K562 (cell line): ENCODE measurements around the gene SVBP. TPM values are rescaled to one million over a fixed set of nuclear protein-coding genes. Genes with fewer than 3 reads are reported as not detected.

ENCODE experiments used
- ATF6 ChIP-seq: sonication (generic); formaldehyde crosslinking; IDR thresholded peaks from 2 replicates; pipeline ENCODE4 v1.4.0; 2020; ENCODE audit warnings: mild to moderate bottlenecking, missing genetic modification reagents
- CAMTA2 ChIP-seq: fragments of 250-450 bp; sonication (Bioruptor Pico); conservative IDR thresholded peaks from 2 replicates; pipeline ENCODE4 v1.5.1; 2022
- E2F5 ChIP-seq: sonication (generic); formaldehyde crosslinking; IDR thresholded peaks from 2 replicates; pipeline ENCODE4 v1.8.0; 2022; ENCODE audit warnings: mild to moderate bottlenecking, missing genetic modification reagents
- FOS ChIP-seq: IDR thresholded peaks from 3 replicates; pipeline ENCODE4 v1.6.1; 2011; ENCODE audit not compliant: insufficient read length; ENCODE audit errors: extremely low read depth
- GTF2F1 ChIP-seq: IDR thresholded peaks from 2 replicates; pipeline ENCODE4 v1.6.1; 2011; ENCODE audit warnings: low read depth, low read length, improper control_type of control experiment
- HIVEP1 ChIP-seq: fragments of 250-450 bp; sonication (Bioruptor Pico); IDR thresholded peaks from 2 replicates; pipeline ENCODE4 v1.4.0; 2020; ENCODE audit warnings: mild to moderate bottlenecking
- HNRNPLL ChIP-seq: fragments of 200-400 bp; formaldehyde crosslinking; IDR thresholded peaks from 2 replicates; pipeline ENCODE4 v1.6.1; 2017; ENCODE audit warnings: low read length, low read depth, mild to moderate bottlenecking; ENCODE audit not compliant: poor library complexity, severe bottlenecking
- KAT7 ChIP-seq: sonication (generic); formaldehyde crosslinking; IDR thresholded peaks from 2 replicates; pipeline ENCODE4 v1.8.0; 2022; ENCODE audit warnings: missing genetic modification reagents, mild to moderate bottlenecking, borderline replicate concordance
- KHSRP ChIP-seq: fragments of 450-650 bp; IDR thresholded peaks from 2 replicates; pipeline ENCODE4 v1.6.1; 2017
- MTA2 ChIP-seq: fragments of 450-650 bp; IDR thresholded peaks from 2 replicates; pipeline ENCODE4 v1.6.1; 2016; ENCODE audit warnings: low read depth
- NFE2 ChIP-seq: IDR thresholded peaks from 2 replicates; pipeline ENCODE4 v1.6.1; 2014; ENCODE audit warnings: antibody characterized with exemption, low read depth
- PHF8 ChIP-seq: fragments of 200-600 bp; sonication (generic); IDR thresholded peaks from 2 replicates; pipeline ENCODE4 v1.6.1; 2012; ENCODE audit warnings: mixed run types, mild to moderate bottlenecking, inconsistent platforms, low read length, moderate library complexity, borderline replicate concordance
- POLR3A ChIP-seq: IDR thresholded peaks from 2 replicates; pipeline ENCODE4 v1.6.1; 2011; ENCODE audit warnings: borderline replicate concordance, mild to moderate bottlenecking, moderate library complexity; ENCODE audit not compliant: insufficient read length, insufficient read depth; ENCODE audit errors: extremely low read depth
- RB1 ChIP-seq: fragments of 450-650 bp; IDR thresholded peaks from 2 replicates; pipeline ENCODE4 v1.6.1; 2017; ENCODE audit warnings: low read depth, mild to moderate bottlenecking
- RNF2 ChIP-seq: sonication (generic); IDR thresholded peaks from 2 replicates; pipeline ENCODE4 v1.6.1; 2016
- SMARCC2 ChIP-seq: fragments of 450-650 bp; IDR thresholded peaks from 2 replicates; pipeline ENCODE4 v1.6.1; 2017; ENCODE audit warnings: antibody characterized with exemption, moderate library complexity, mild to moderate bottlenecking, low read depth
- TAL1 ChIP-seq: fragments of 450-650 bp; IDR thresholded peaks from 2 replicates; pipeline ENCODE4 v1.6.1; 2016; ENCODE audit warnings: mild to moderate bottlenecking
- TCF7 ChIP-seq: sonication (generic); IDR thresholded peaks from 2 replicates; pipeline ENCODE4 v1.6.1; 2016; ENCODE audit warnings: antibody characterized with exemption, borderline replicate concordance
- ZC3H8 ChIP-seq: fragments of 450-650 bp; IDR thresholded peaks from 2 replicates; pipeline ENCODE4 v1.6.1; 2017
- ZNF12 ChIP-seq: sonication (generic); formaldehyde crosslinking; IDR thresholded peaks from 2 replicates; pipeline ENCODE4 v1.4.0; 2020; ENCODE audit warnings: mild to moderate bottlenecking, missing genetic modification reagents
- ZNF146 ChIP-seq: IDR thresholded peaks from one replicate; pipeline ENCODE4 v1.6.1; 2018; ENCODE audit warnings: missing compliant biosample characterization; ENCODE audit not compliant: unreplicated experiment
- ZNF197 ChIP-seq: fragments of 200-800 bp; sonication (Bioruptor generic); IDR thresholded peaks from 2 replicates; pipeline ENCODE4 v1.6.1; 2016; ENCODE audit warnings: low read depth, missing genetic modification characterization, missing compliant biosample characterization
- ZNF217 ChIP-seq: sonication (generic); formaldehyde crosslinking; IDR thresholded peaks from 2 replicates; pipeline ENCODE4 v1.8.0; 2022; ENCODE audit warnings: mild to moderate bottlenecking, missing genetic modification reagents
- ZNF408 ChIP-seq: fragments of 250-450 bp; sonication (Bioruptor Pico); IDR thresholded peaks from 2 replicates; pipeline ENCODE4 v1.4.0; 2020; ENCODE audit warnings: low read depth, mild to moderate bottlenecking, moderate library complexity
- ZZZ3 ChIP-seq: fragments of 450-650 bp; IDR thresholded peaks from 2 replicates; pipeline ENCODE4 v1.6.1; 2016; ENCODE audit warnings: antibody characterized with exemption, mild to moderate bottlenecking, moderate library complexity
- polyA plus RNA-seq, 8 experiments: library from polyadenylated mRNA; depleted of rRNA in 4 of 8; stranded (reverse) in 5 of 8; unstranded in 3 of 8; fragments of >200 nt; fragmentation: Nextera tagmentation in 2 of 8; fragmentation: Illumina TruSeq in 1 of 8; extraction: Ambion mirVana in 2 of 8; extraction: Trizol in 1 of 8; gene quantifications; 2 replicates each; pipeline versions ENCODE4 v1.2.1 to v1.2.3, GENCODE V29; 2011 to 2014; ENCODE audit warnings: inconsistent platforms in 1 of 8, missing spikeins in 1 of 8
- total RNA-seq, 7 experiments: library from RNA; depleted of rRNA in 6 of 7; stranded (reverse); fragments of >200 nt in 6 of 7; fragmentation: Illumina TruSeq in 2 of 7; extraction: Trizol in 2 of 7; gene quantifications; 2 replicates each; pipeline versions ENCODE4 v1.2.1 to v1.2.3, GENCODE V29; 2011 to 2021; ENCODE audit warnings: low replicate concordance in 1 of 7

The SVBP gene
- total and polyA plus RNA-seq, 9 of the 15 experiments (the other 6 are each of a cell fraction or from before 2014, with no cell fraction given), result 31.7 to 49.7 (median 40.0) TPM

GRCh38 chr1:42765832-42766740 is 51.1 kb downstream of the SVBP start (continued):
- TF ChIP-seq POLR3A (no peak), SMARCC2 (no peak; the same call in 1 of the 2 replicates), KHSRP (no peak), ZZZ3 (no peak), ZNF217 (no peak), PHF8 (no peak), TAL1 (no peak), ZNF197 (no peak), NFE2 (no peak), RNF2 (0 out of 2 replicates have a peak, but pooled peaks have one; percentile 9), FOS (no peak), E2F5 (CRISPR knock-in tag) (no peak), MTA2 (no peak), KAT7 (CRISPR knock-in tag) (peak; percentile 69; the same call in 1 of the 2 replicates), GTF2F1 (no peak), ZC3H8 (no peak), ZNF146 (CRISPR knock-in tag) (no peak), ATF6 (CRISPR knock-in tag) (0 out of 2 replicates have a peak, but pooled peaks have one; percentile 62), ZNF12 (CRISPR knock-in tag) (0 out of 2 replicates have a peak, but pooled peaks have one; percentile 20), TCF7 (no peak), HNRNPLL (no peak), ZNF408 (CRISPR knock-in tag) (no peak), HIVEP1 (CRISPR knock-in tag) (no peak), CAMTA2 (CRISPR knock-in tag) (no peak), RB1 (no peak)
